ENCODE results near the gene NTN3. TPM values are rescaled to one million over a fixed set of nuclear protein-coding genes. Genes with fewer than 3 reads are reported as not detected.

The NTN3 gene
- total and polyA plus RNA-seq, 4 donors, result 0.42 TPM; not detected in 3

DNA sequence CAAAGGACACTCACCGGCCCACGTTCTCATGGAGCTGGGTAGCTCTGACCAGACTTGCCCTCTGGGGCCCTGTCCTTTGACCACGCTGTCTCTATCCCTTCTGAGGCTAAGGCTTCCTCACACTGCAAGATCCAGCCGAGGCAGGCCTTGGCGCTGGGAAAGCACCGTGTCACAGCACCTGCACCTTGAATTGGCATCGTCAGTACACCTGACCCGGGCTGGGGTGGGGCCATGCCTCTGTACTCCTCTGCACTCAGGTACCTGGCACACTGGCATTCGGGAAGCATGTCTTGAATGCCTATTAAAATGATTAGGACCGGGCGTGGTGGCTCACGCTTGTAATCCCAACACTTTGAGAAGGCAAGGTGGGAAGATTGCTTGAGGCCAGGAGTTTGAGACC, 9.9 kb downstream of the NTN3 start:
- 83 to 87% methylated on average over 12 of the region's 12 CpGs for WGBS, 2 donors
- no peak overlapping the region for H3K27ac ChIP-seq (ENCODE audit: low read depth in 1 of 2, low read length in 2 of 2)
- H3K36me3 ChIP-seq (ENCODE audit: control insufficient read depth in 1 of 2, insufficient read depth in 2 of 2, low read length in 1 of 2), result no peaks in the 10 kb centered on the region
- H3K4me3 ChIP-seq (ENCODE audit: low read length in 2 of 2), result no peak overlapping the region
- no peaks in the 10 kb centered on the region for H3K9me3 ChIP-seq (ENCODE audit: control insufficient read depth, low read length)
- DNase-seq, result no peak
- intact Hi-C loops (cut with DNase I), result no loop called here
- H3K4me1 ChIP-seq (ENCODE audit: control insufficient read depth in 1 of 2, insufficient read depth in 2 of 2, low read length in 2 of 2), result no peaks in the 10 kb centered on the region
- H3K27me3 ChIP-seq (ENCODE audit: control insufficient read depth in 1 of 2, insufficient read depth in 2 of 2, low read length in 1 of 2), result no peaks in the 10 kb centered on the region
- no peak for ATAC-seq (ENCODE audit: low FRiP score)

- DNase-seq, result no peak
- Histone ChIP-seq H3K9me3 (ENCODE audit: control insufficient read depth, low read length) (no peaks in the 10 kb centered on the region), H3K4me1 (ENCODE audit: control insufficient read depth in 1 of 2, insufficient read depth in 2 of 2, low read length in 2 of 2) (no peaks in the 10 kb centered on the region), H3K27me3 (ENCODE audit: control insufficient read depth in 1 of 2, insufficient read depth in 2 of 2, low read length in 1 of 2) (no peaks in the 10 kb centered on the region), H3K4me3 (ENCODE audit: low read length in 2 of 2) (no peak overlapping the region), H3K36me3 (ENCODE audit: control insufficient read depth in 1 of 2, insufficient read depth in 2 of 2, low read length in 1 of 2) (no peaks in the 10 kb centered on the region), H3K27ac (ENCODE audit: low read depth in 1 of 2, low read length in 2 of 2) (no peak overlapping the region)
- intact Hi-C loops (cut with DNase I), result no loop called here
- 47 to 56% methylated on average over 7 of the region's 7 CpGs for WGBS, 2 donors
- ATAC-seq (ENCODE audit: low FRiP score), result no peak
Observed at GRCh38 chr16:2481676-2482075, 10.6 kb downstream of the NTN3 start.

- no peak for DNase-seq
- Histone ChIP-seq H3K36me3 (ENCODE audit: control insufficient read depth in 1 of 2, insufficient read depth in 2 of 2, low read length in 1 of 2) (no peaks in the 10 kb centered on the region), H3K27ac (ENCODE audit: low read depth in 1 of 2, low read length in 2 of 2) (no peak overlapping the region), H3K27me3 (ENCODE audit: control insufficient read depth in 1 of 2, insufficient read depth in 2 of 2, low read length in 1 of 2) (no peaks in the 10 kb centered on the region), H3K9me3 (ENCODE audit: control insufficient read depth, low read length) (no peaks in the 10 kb centered on the region), H3K4me1 (ENCODE audit: control insufficient read depth in 1 of 2, insufficient read depth in 2 of 2, low read length in 2 of 2) (no peaks in the 10 kb centered on the region), H3K4me3 (ENCODE audit: low read length in 2 of 2) (no peak overlapping the region)
- intact Hi-C loops (cut with DNase I), result no loop called here
- WGBS, 2 donors, result 61 to 69% methylated on average over 13 of the region's 13 CpGs
- ATAC-seq (ENCODE audit: low FRiP score), result no peak
Observed at GRCh38 chr16:2482249-2482648, 11.2 kb downstream of the NTN3 start.

GRCh38 chr16:2482708-2483534, 11.8 kb downstream of the NTN3 start:
- Histone ChIP-seq H3K9me3 (ENCODE audit: control insufficient read depth, low read length) (no peaks in the 10 kb centered on the region), H3K4me1 (ENCODE audit: control insufficient read depth in 1 of 2, insufficient read depth in 2 of 2, low read length in 2 of 2) (no peaks in the 10 kb centered on the region), H3K4me3 (ENCODE audit: low read length in 2 of 2) (no peak overlapping the region), H3K27ac (ENCODE audit: low read depth in 1 of 2, low read length in 2 of 2) (no peak overlapping the region), H3K36me3 (ENCODE audit: control insufficient read depth in 1 of 2, insufficient read depth in 2 of 2, low read length in 1 of 2) (no peaks in the 10 kb centered on the region), H3K27me3 (ENCODE audit: control insufficient read depth in 1 of 2, insufficient read depth in 2 of 2, low read length in 1 of 2) (no peaks in the 10 kb centered on the region)
- intact Hi-C loops (cut with DNase I), result no loop called here
- ATAC-seq (ENCODE audit: low FRiP score), result peak; percentile 61
- DNase-seq, result peak in 1 of 2 donors; percentile 67
- 16 to 23% methylated on average over 30 to 32 of the region's 32 CpGs for WGBS, 2 donors

GRCh38 chr16:2483939-2484897, 13.1 kb downstream of the NTN3 start:
- H3K4me3 ChIP-seq (ENCODE audit: low read length in 2 of 2), result no peak overlapping the region
- DNase-seq (no peak), ATAC-seq (ENCODE audit: low FRiP score) (no peak)
- H3K27me3 ChIP-seq (ENCODE audit: control insufficient read depth in 1 of 2, insufficient read depth in 2 of 2, low read length in 1 of 2), result no peaks in the 10 kb centered on the region
- no peaks in the 10 kb centered on the region for H3K4me1 ChIP-seq (ENCODE audit: control insufficient read depth in 1 of 2, insufficient read depth in 2 of 2, low read length in 2 of 2)
- no peaks in the 10 kb centered on the region for H3K9me3 ChIP-seq (ENCODE audit: control insufficient read depth, low read length)
- WGBS, 2 donors, result 83 to 88% methylated on average over 16 of the region's 16 CpGs
- intact Hi-C loops (cut with DNase I), result no loop called here
- H3K36me3 ChIP-seq (ENCODE audit: control insufficient read depth in 1 of 2, insufficient read depth in 2 of 2, low read length in 1 of 2), result no peaks in the 10 kb centered on the region
- H3K27ac ChIP-seq (ENCODE audit: low read depth in 1 of 2, low read length in 2 of 2), result no peak overlapping the region

DNA sequence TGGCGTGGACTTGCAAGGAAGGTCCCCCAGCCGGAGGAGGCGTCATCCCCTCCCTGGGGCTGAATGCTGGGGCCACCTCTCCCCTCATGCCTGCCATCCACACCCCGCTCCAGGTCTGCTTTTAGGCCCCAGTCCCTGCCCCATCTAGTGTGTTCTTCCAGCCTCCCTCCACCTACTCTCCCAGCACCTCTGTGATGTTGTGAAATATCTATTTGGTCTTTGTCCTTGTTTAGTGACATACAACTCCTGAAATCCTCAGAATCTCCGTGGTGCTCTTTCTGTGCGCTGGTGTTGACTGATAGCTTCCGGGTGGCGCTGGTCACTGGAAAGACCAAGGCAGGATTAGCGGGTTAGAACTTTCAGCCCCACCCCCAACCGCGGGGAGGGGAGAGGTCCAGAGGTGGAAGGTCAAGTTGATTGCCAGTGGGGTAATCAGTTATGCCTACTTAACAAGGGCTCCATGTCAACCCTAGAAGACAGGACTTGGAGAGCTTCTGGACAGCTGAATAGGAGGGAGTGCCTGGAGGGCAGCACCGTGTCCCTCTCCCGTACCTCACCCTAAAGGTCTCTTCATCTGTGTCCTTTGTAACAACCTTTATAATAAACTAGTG, 13.9 kb downstream of the NTN3 start:
- intact Hi-C loops (cut with DNase I), result no loop called here
- 86 to 87% methylated on average over 13 of the region's 13 CpGs for WGBS, 2 donors
- no peaks in the 10 kb centered on the region for H3K36me3 ChIP-seq (ENCODE audit: control insufficient read depth in 1 of 2, insufficient read depth in 2 of 2, low read length in 1 of 2)
- H3K4me3 ChIP-seq (ENCODE audit: low read length in 2 of 2), result no peak overlapping the region
- H3K27ac ChIP-seq (ENCODE audit: low read depth in 1 of 2, low read length in 2 of 2), result no peak overlapping the region
- DNase-seq (no peak), ATAC-seq (ENCODE audit: low FRiP score) (no peak)
- H3K4me1 ChIP-seq (ENCODE audit: control insufficient read depth in 1 of 2, insufficient read depth in 2 of 2, low read length in 2 of 2), result no peaks in the 10 kb centered on the region
- no peaks in the 10 kb centered on the region for H3K27me3 ChIP-seq (ENCODE audit: control insufficient read depth in 1 of 2, insufficient read depth in 2 of 2, low read length in 1 of 2)
- no peaks in the 10 kb centered on the region for H3K9me3 ChIP-seq (ENCODE audit: control insufficient read depth, low read length)

DNA sequence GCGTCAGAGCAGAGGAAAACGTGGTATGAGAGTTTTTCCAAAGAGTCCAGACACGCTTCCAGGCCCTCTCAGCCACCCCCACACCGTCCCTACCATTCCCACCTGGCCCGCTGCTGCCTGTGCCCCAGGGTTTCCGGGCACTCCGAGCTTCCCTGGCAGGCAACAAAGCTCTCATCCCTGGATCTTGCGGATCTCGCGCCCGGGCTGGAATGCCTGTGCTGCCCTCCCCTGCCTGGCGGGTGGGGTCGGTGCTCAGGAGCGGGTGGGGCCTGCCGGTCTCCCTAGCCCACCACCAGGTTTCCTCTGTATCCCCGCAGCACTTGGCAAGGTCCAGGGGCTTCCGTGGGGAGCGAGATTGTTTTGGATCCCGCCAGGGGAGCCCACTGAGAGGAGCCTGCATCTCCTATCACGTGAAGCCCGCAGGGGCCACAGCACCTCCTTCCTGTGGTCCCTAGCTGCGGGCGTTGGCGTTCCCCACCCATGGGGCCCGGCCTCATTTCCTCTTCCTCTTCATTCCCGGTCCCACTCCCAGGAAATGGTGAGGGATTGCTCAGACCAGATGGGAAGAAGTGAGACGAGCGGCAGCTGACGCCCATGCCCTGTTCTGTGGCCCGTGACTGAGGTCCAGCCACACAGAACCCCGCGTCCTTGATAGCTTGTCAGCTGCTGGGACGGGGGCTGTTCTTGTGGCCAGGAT, 14.9 kb downstream of the NTN3 start:
- 89% methylated on average over 33 of the region's 33 CpGs for WGBS, 2 donors
- intact Hi-C loops (cut with DNase I), result no loop called here
- DNase-seq (no peak), ATAC-seq (ENCODE audit: low FRiP score) (no peak)
- H3K9me3 ChIP-seq (ENCODE audit: control insufficient read depth, low read length), result no peaks in the 10 kb centered on the region
- no peaks in the 10 kb centered on the region for H3K4me1 ChIP-seq (ENCODE audit: control insufficient read depth in 1 of 2, insufficient read depth in 2 of 2, low read length in 2 of 2)
- no peak overlapping the region for H3K4me3 ChIP-seq (ENCODE audit: low read length in 2 of 2)
- H3K27me3 ChIP-seq (ENCODE audit: control insufficient read depth in 1 of 2, insufficient read depth in 2 of 2, low read length in 1 of 2), result no peaks in the 10 kb centered on the region
- no peak overlapping the region for H3K27ac ChIP-seq (ENCODE audit: low read depth in 1 of 2, low read length in 2 of 2)
- H3K36me3 ChIP-seq (ENCODE audit: control insufficient read depth in 1 of 2, insufficient read depth in 2 of 2, low read length in 1 of 2), result no peaks in the 10 kb centered on the region
